Spleen (tissue), 13 donors: ENCODE data around the gene CACNA1H. TPM values are rescaled to one million over a fixed set of nuclear protein-coding genes. Genes with fewer than 3 reads are reported as not detected.
A peak's percentile ranks its signal among the peaks of the same experiment; 100 is the strongest.

ENCODE experiments used
- DNase-seq: peaks from one replicate; pipeline ENCODE4 v3.0.0-alpha.2; 2020
- H3K27ac ChIP-seq, 8 donors: fragments of 200-600 bp; sonication (generic) in 7 of 8; 1 replicate in 4 of 8; 2 replicates in 4 of 8; pipeline versions ENCODE4 v1.5.0 to v1.8.0; 2016 to 2021; ENCODE audit warnings: inconsistent platforms in 4 of 8, mild to moderate bottlenecking in 4 of 8, moderate library complexity in 1 of 8
- H3K27me3 ChIP-seq, 7 donors: fragments of 200-600 bp; sonication (generic) in 6 of 7; replicated peaks in 1 of 7; 1 replicate in 4 of 7; 2 replicates in 3 of 7; pipeline versions ENCODE4 v1.5.0 to v1.8.0; 2016 to 2021; ENCODE audit warnings: inconsistent platforms in 3 of 7, mild to moderate bottlenecking in 1 of 7
- H3K36me3 ChIP-seq, 6 donors: fragments of 200-600 bp; sonication (generic) in 5 of 6; 1 replicate in 4 of 6; 2 replicates in 2 of 6; pipeline versions ENCODE4 v1.5.0 to v1.8.0; 2016 to 2021; ENCODE audit warnings: inconsistent platforms in 2 of 6
- H3K4me1 ChIP-seq, 6 donors: fragments of 200-600 bp; sonication (generic) in 5 of 6; 1 replicate in 3 of 6; 2 replicates in 3 of 6; pipeline versions ENCODE4 v1.5.0 to v1.8.0; 2016 to 2021; ENCODE audit warnings: inconsistent platforms in 3 of 6
- H3K4me3 ChIP-seq, 8 donors: fragments of 200-600 bp; sonication (generic) in 7 of 8; 1 replicate in 4 of 8; 2 replicates in 4 of 8; pipeline versions ENCODE4 v1.5.0 to v1.8.0; 2016 to 2021; ENCODE audit warnings: inconsistent platforms in 4 of 8, mild to moderate bottlenecking in 4 of 8, moderate library complexity in 2 of 8
- H3K9me3 ChIP-seq, 8 donors: fragments of 200-600 bp; sonication (generic) in 7 of 8; 1 replicate in 4 of 8; 2 replicates in 4 of 8; pipeline versions ENCODE4 v1.5.0 to v1.8.0; 2016 to 2021; ENCODE audit warnings: inconsistent platforms in 4 of 8
- POLR2A ChIP-seq, 3 donors: fragments of 450-650 bp; IDR thresholded peaks; one replicate each; pipeline ENCODE4 v1.5.1; 2017; ENCODE audit warnings: antibody characterized with exemption in 3 of 3, mild to moderate bottlenecking in 1 of 3
- POLR2AphosphoS5 ChIP-seq, 3 donors: sonication (generic); formaldehyde crosslinking; IDR thresholded peaks; one replicate each; pipeline ENCODE4 v1.5.1; 2017; ENCODE audit warnings: antibody characterized with exemption in 3 of 3
- WGBS, 5 donors: extraction: QIAGEN DNeasy Blood & Tissue Kit in 3 of 5; methylation state at CpG; one replicate each; pipeline versions ENCODE4 v1.1.5 to v1.1.7; 2013 to 2018; 5-methylcytosine and 5-hydroxymethylcytosine counted together
- intact Hi-C: fragments of 100-400 bp; cut with DNase I; formaldehyde crosslinking; loops from one replicate; pipeline ENCODE4 v1.15.0; 2023; ENCODE audit warnings: low total_unique reads
- long read RNA-seq, 2 donors: transcript quantifications; one replicate each; lab custom pipeline, GENCODE V29; 2026
- polyA plus RNA-seq, 3 donors: library from polyadenylated mRNA; stranded (reverse); fragments of 200-250 nt; gene quantifications; one replicate each; pipeline ENCODE4 v1.2.1, GENCODE V29; 2013
- total RNA-seq, 7 donors: library from RNA; depleted of rRNA in 3 of 7; stranded (reverse); fragments of >200 nt in 3 of 7; fragmentation: NEBNext Ultra II Directional in 4 of 7; extraction: Animal tissue kit (Norgen Biotek cat#: 25700) in 4 of 7; gene quantifications; one replicate each; pipeline versions ENCODE4 v1.1.0 to v1.2.1, GENCODE V29; 2016 to 2021
- TF ChIP-seq, protein P1 (sequence below), 11 experiments: fragments of 200-600 bp in 7 of 11; fragments of 450-650 bp in 4 of 11; sonication (generic) in 4 of 11; IDR thresholded peaks in 8 of 11; conservative IDR thresholded peaks in 3 of 11; 1 replicate in 7 of 11; 2 replicates in 4 of 11; pipeline versions ENCODE4 v1.4.0 to v1.8.0; 2016 to 2021; ENCODE audit warnings: antibody characterized with exemption in 11 of 11, inconsistent platforms in 4 of 11, mild to moderate bottlenecking in 1 of 11
- donor health status: healthy with polysubstance abuse.
- donor health status: DM: no; HTN: no; CAD: no; lungs with moderate emphysema.
- donor health status: DM: no; HTN: no; CAD: no.
- donor health status: Bipolar disorder and iron deficiency.
- donor health status: healthy.
- donor health status: DM: no; HTN: no; CAD: no.
- donor health status: DM: yes; HTN: yes; CAD: no.

Gene CACNA1H
- 1 to 10 TPM in 3 of 7 donors, under 1 TPM in 4; 0.33 to 2.1 (median 0.91) TPM for total RNA-seq
- polyA plus RNA-seq: 1 to 10 TPM in 1 of 3 donors, under 1 TPM in 2; 0.35 to 1.1 (median 0.39) TPM
- long read RNA-seq, donor 1: 0 reads
- long read RNA-seq, donor 2: 0 reads

DNA sequence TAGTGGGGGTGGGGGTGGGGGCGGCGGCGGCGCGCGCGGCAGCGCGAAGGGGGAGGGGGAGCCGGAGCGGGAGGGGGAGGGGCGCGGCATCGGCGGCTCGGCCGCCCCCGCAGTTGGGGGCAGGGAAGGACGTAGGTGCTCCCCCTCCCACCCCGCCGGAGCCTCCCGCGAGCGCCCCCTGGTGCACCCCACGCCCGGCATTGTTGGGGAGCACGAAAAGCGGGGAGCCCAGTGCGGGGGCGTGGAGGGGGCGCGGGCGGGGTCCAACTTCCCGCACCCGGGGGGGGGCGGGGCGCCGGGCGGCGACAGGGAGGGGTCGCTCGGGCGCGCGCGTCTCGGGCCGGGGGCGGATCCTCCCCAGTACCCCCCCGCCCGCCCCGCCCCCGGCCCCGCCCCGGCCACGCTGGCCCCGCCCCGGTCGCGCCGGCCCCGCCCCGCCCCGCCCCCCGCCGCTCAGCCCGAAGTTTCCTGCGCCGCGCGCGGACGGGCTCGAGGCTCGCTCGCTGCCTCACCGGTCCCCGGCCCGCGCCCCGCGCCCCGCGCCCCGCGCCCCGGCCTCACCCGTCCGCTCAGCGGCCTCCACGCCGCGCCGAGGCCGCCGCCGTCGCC is at the start of gene CACNA1H:
TSS of gene CACNA1H (plus strand) at position 456 of the 609 bp plus-strand sequence. CDS start 632 bp downstream, outside the sequence.
- Histone ChIP-seq H3K4me1 (peaks cover 0 to 29% (median 23%) of the 10 kb centered on the region in 6 donors), H3K9me3 (peaks cover 0 to 10% (median 6%) of the 10 kb centered on the region in 8 donors), H3K36me3 (no peaks in the 10 kb centered on the region), H3K27ac (no peak within 1 kb of the TSS), H3K27me3 (peaks cover 10 to 91% (median 57%) of the 10 kb centered on the region in 7 donors), H3K4me3 (peak within 1 kb of the TSS in 7 of 8 donors; percentile 7 to 70 (median 41))
- no peak for DNase-seq
- TF ChIP-seq, protein P1, sequence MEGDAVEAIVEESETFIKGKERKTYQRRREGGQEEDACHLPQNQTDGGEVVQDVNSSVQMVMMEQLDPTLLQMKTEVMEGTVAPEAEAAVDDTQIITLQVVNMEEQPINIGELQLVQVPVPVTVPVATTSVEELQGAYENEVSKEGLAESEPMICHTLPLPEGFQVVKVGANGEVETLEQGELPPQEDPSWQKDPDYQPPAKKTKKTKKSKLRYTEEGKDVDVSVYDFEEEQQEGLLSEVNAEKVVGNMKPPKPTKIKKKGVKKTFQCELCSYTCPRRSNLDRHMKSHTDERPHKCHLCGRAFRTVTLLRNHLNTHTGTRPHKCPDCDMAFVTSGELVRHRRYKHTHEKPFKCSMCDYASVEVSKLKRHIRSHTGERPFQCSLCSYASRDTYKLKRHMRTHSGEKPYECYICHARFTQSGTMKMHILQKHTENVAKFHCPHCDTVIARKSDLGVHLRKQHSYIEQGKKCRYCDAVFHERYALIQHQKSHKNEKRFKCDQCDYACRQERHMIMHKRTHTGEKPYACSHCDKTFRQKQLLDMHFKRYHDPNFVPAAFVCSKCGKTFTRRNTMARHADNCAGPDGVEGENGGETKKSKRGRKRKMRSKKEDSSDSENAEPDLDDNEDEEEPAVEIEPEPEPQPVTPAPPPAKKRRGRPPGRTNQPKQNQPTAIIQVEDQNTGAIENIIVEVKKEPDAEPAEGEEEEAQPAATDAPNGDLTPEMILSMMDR (IDR thresholded peaks at IDR 0.05 in 8 of 11, conservative IDR thresholded peaks at IDR 0.05 in 3 of 11): peak in 3 of 11 experiments; percentile 22 to 39 (median 33)
- no peak for TF ChIP-seq POLR2AphosphoS5 (IDR thresholded peaks at IDR 0.05)
- intact Hi-C loops: no loop called here
- 0 to 4% (median 1%) methylated on average over 4 to 86 of the region's 98 CpGs for WGBS, 5 donors

DNA sequence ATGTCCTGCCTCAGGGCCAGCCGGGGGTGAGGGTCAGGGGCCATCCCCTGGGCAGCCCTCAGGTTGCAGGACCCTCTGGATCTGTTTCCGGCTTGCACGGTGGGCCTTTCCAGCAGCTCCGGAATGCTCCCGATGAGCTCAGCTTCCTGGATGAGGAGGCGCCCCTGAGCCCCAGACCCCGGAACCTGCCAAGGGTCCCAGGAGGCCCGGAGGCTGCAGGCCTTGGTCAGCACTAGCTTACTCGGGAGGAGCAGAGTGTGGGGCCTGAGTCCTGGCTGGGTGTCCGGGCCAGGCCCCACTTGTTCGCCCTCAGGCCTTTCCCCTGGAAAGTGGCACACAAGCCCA is 49.3 kb upstream of the CACNA1H start:
- peaks cover 4 to 9% (median 7%) of the 10 kb centered on the region in 6 donors for H3K4me1 ChIP-seq
- TF ChIP-seq POLR2AphosphoS5 (IDR thresholded peaks at IDR 0.05) (no peak), POLR2A (IDR thresholded peaks at IDR 0.05) (no peak)
- TF ChIP-seq, protein P1 (IDR thresholded peaks at IDR 0.05 in 8 of 11, conservative IDR thresholded peaks at IDR 0.05 in 3 of 11): no peak
- no peaks in the 10 kb centered on the region for H3K36me3 ChIP-seq
- no peak for DNase-seq
- H3K27me3 ChIP-seq: peaks cover 7 to 98% (median 68%) of the 10 kb centered on the region in 7 donors
- H3K9me3 ChIP-seq: no peaks in the 10 kb centered on the region
- H3K27ac ChIP-seq: no peak overlapping the region
- H3K4me3 ChIP-seq: no peak overlapping the region
- 20 to 50% (median 28%) methylated on average over 2 to 11 of the region's 11 CpGs for WGBS, 5 donors
- intact Hi-C loops: no loop called here

DNA sequence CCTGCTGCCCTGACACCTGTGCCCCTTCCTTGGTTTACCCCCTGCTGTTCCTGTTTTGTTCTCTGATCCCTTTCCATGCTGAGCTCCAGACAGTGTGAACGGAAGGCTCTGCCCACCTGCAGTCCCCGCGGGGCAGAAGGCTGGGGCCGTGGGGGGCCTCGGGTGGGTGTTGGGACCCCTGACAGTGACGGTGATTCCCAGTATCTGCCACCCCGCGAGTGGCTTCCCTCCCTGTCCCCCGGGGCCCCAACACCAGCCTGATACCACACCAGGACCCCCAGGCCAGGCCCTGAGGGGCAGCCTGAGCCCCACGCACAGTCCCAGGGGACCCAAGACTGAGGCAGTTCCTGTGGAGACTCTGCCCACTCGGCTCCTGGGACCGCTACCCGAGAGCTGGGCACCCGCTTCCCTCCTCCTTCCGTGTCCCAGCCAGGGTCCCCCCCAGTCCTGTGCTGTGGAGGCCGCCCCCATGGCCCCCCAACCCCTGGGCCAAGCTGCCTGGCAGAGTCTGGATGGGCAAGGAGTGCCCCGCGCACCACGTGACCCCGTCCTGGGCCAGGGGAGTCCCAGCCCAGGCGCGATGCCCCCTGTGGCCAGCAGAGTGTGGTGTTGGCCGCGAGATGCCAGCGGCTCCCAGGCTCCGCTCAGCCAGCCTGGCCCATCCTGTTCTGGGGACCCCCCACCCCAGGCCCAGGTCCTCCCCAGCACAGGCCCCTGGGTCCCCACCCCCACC is 46.9 kb upstream of the CACNA1H start:
- intact Hi-C loops: no loop called here
- TF ChIP-seq, protein P1 (IDR thresholded peaks at IDR 0.05 in 8 of 11, conservative IDR thresholded peaks at IDR 0.05 in 3 of 11): peak; percentile 13 to 74 (median 47)
- no peak for TF ChIP-seq POLR2A (IDR thresholded peaks at IDR 0.05)
- peaks cover 7 to 98% (median 62%) of the 10 kb centered on the region in 7 donors for H3K27me3 ChIP-seq

DNA sequence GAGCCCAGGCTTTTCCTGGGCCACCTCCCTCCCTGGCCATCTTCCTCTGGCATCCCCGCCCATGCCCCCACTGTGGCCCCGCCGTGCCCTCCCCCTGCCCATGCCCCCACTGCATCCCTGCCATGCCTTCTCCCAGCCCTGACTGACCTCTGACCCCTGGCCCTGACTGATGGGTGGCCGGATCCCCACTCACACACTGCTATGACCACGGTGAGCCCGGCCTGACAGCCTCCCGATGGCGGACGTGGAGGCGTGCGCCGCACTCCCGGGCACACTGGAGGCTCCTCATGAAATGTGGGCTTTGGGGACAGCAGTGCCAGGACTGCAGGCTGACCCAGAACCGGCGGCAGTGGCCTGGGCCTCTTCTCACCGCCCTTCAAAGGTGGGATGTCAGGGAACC is 46.2 kb upstream of the CACNA1H start:
- no peak for DNase-seq
- no peak overlapping the region for H3K27ac ChIP-seq
- intact Hi-C loops: no loop called here
- H3K9me3 ChIP-seq: no peaks in the 10 kb centered on the region
- H3K4me1 ChIP-seq: peaks cover 4 to 9% (median 7%) of the 10 kb centered on the region in 6 donors
- TF ChIP-seq POLR2A (IDR thresholded peaks at IDR 0.05) (no peak), POLR2AphosphoS5 (IDR thresholded peaks at IDR 0.05) (no peak)
- TF ChIP-seq, protein P1 (IDR thresholded peaks at IDR 0.05 in 8 of 11, conservative IDR thresholded peaks at IDR 0.05 in 3 of 11): no peak
- WGBS, 5 donors: 77 to 85% (median 80%) methylated on average over 15 to 16 of the region's 16 CpGs
- H3K36me3 ChIP-seq: no peaks in the 10 kb centered on the region
- peaks cover 7 to 97% (median 62%) of the 10 kb centered on the region in 7 donors for H3K27me3 ChIP-seq
- no peak overlapping the region for H3K4me3 ChIP-seq

More for the DNA sequence above, 46.9 kb upstream of the CACNA1H start:
- H3K4me1 ChIP-seq: peaks cover 4 to 9% (median 7%) of the 10 kb centered on the region in 6 donors
- no peak overlapping the region for H3K4me3 ChIP-seq
- WGBS, 5 donors: 29 to 38% (median 36%) methylated on average over 12 to 26 of the region's 26 CpGs
- no peaks in the 10 kb centered on the region for H3K36me3 ChIP-seq
- DNase-seq: peak; percentile 82
- H3K9me3 ChIP-seq: no peaks in the 10 kb centered on the region
- H3K27ac ChIP-seq: no peak overlapping the region
